ENCODE measurements around the gene CCDC117.

DNA sequence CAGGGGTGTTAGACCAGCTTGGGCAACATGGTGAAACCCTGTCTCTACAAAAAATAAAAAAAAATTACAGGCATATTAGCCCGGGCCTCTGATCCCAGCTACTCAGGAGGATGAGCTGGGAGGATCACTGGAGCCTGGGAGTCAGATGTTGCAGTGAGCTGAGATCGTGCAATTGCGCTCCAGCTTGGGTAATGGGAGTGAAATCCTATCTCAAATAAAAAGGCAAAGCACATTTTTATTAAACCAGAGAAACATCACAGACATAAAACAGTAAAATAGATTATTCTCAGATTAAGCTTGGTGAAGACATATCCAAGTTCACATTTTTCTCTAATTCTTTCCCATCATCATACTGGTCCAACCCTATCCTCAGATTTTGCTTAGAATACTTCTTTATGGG is 57.9 kb downstream of the CCDC117 start:
- TF ChIP-seq, protein P1, sequence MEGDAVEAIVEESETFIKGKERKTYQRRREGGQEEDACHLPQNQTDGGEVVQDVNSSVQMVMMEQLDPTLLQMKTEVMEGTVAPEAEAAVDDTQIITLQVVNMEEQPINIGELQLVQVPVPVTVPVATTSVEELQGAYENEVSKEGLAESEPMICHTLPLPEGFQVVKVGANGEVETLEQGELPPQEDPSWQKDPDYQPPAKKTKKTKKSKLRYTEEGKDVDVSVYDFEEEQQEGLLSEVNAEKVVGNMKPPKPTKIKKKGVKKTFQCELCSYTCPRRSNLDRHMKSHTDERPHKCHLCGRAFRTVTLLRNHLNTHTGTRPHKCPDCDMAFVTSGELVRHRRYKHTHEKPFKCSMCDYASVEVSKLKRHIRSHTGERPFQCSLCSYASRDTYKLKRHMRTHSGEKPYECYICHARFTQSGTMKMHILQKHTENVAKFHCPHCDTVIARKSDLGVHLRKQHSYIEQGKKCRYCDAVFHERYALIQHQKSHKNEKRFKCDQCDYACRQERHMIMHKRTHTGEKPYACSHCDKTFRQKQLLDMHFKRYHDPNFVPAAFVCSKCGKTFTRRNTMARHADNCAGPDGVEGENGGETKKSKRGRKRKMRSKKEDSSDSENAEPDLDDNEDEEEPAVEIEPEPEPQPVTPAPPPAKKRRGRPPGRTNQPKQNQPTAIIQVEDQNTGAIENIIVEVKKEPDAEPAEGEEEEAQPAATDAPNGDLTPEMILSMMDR (IDR thresholded peaks at IDR 0.05; ENCODE audit: low read depth, low read length) = no peak
- TF ChIP-seq POLR2A (IDR thresholded peaks at IDR 0.05; ENCODE audit: extremely low read depth, insufficient read length) (no peak), MYC (IDR thresholded peaks at IDR 0.05; ENCODE audit: low read depth, low read length) (no peak)
- TF ChIP-seq, protein P2, sequence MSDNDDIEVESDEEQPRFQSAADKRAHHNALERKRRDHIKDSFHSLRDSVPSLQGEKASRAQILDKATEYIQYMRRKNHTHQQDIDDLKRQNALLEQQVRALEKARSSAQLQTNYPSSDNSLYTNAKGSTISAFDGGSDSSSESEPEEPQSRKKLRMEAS (IDR thresholded peaks at IDR 0.05; ENCODE audit: low read depth, low read length) = no peak
